Activated effector memory CD4-positive, alpha-beta T cell treated with Interleukin-2 at 50 U/mL for 16 hours (primary cell): ENCODE results near the gene LMNA.

ENCODE experiments used
- DNase-seq: peaks from one replicate; pipeline ENCODE4 v3.0.0-alpha.2; 2020

LMNA gene

GRCh38 chr1:156143765-156144489 is 29.4 kb downstream of the LMNA start:
- no peak for DNase-seq

- no peak for DNase-seq
These were observed 30.2 kb downstream of the LMNA start for GRCh38 chr1:156144742-156145141.

GRCh38 chr1:156145650-156146019 is 31.1 kb downstream of the LMNA start:
- no peak for DNase-seq

- DNase-seq = peak; percentile 15
These were observed 31.7 kb downstream of the LMNA start for GRCh38 chr1:156146020-156146768.

DNA sequence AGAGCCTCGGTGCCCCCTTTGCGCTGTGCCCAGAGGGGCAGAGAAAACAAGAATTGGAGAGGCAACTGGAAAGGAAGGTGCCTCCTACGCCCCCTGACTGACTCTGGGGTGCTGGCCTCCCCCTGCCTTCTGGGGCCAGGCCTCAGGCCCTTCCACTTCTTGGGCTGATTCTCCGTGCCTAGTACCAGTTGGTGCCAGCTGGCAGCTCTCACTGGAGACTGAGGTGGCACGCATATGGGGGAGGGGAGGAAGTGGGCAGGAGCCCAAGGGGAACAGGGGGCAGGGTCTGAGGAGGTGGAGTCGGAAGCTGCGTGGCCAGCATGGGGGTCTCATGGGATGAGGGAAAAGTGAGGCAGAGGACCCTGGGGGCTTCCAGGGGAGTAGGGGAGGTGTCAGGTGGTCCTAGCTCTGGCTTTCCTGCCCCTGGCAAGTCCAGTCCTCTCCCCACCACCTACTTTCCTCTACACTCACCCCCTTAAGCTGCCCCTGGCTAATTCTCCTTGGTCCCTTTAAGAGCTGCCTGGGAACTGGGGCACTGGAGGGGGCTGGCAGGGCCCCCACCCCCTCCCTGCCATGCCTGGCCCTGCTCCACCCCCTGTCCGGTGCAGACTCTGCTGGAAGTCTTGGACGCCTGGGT is 32.4 kb downstream of the LMNA start:
- no peak for DNase-seq

GRCh38 chr1:156148216-156148615 is 33.7 kb downstream of the LMNA start:
- DNase-seq = no peak

DNA sequence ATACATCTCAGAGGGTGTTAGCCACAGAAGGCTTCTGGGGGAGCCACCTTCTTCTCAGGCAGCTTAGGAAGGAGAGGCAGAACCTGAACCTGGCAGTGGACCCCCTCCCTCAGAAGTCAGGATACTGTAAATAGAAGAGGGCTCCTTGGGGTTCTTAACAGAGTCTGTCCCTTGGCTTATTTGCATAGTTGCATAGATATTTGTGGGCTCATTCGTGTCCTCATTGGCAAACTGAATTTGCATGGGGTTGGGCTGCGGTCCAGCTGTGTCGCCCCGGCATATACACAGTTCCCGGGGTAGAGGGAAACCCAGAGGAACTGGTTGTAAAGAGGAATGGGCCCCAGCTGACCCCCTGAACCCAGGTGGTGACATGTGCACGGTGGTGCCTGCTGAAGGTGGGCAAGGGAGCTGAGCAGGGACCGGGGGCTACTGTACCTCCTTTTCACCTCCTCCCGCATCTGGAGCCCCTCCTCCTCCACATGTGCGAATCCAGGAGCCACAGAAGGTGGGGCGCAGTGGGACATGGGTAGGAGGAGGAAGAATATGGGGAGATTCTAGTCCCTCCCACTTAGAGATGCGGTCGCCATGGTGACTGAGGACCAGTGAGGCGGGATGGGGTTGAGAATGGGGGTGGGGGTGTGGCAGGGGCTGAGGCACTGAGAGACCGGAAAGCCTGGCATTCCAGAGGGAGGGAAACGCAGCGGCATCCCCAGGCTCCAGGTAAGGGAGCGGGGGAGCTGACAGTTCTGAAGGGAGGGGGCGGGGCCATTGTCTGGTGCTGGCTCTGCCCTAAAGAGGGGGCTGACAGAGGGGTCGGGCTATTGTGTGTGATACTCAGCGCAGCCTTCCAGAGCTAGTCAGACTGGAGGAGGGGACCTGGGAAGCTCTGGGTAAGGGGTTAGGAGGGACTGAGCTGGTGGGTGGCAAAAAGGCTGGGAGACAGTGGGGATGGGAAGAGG is 35.1 kb downstream of the LMNA start:
- DNase-seq = no peak

DNA sequence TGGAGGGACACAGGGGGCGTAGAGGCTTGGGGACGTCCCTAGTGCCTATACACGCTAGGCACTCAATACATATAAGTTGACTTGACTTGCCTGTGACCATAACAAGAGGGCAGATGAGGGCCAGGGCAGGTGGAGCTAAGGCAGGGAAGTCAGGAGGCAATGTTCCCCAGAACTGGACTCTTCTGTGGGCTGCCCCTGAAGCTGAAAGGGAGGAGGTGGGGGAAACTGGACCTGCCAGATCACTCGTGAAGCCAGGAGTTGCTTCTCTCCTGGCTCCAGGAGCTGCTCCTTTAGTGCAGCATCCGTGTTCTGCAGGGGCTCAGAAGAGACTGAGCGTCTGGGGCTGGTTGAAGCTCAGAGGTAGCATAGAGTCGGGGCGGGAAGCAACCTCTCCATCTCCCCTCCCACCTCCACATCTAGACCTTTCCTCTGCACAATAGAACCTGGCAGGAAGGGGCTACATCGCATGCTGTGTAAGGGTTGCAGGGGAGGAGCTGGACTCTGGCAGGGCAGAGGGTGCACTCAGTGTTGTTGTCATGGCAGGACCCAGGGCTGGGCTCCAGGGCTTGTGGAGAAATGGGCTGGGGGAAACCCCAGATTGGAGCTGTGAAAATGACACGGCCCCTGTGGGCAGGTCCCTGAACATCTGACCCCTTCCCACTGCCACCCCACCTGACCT is 36.0 kb downstream of the LMNA start:
- DNase-seq = no peak

DNA sequence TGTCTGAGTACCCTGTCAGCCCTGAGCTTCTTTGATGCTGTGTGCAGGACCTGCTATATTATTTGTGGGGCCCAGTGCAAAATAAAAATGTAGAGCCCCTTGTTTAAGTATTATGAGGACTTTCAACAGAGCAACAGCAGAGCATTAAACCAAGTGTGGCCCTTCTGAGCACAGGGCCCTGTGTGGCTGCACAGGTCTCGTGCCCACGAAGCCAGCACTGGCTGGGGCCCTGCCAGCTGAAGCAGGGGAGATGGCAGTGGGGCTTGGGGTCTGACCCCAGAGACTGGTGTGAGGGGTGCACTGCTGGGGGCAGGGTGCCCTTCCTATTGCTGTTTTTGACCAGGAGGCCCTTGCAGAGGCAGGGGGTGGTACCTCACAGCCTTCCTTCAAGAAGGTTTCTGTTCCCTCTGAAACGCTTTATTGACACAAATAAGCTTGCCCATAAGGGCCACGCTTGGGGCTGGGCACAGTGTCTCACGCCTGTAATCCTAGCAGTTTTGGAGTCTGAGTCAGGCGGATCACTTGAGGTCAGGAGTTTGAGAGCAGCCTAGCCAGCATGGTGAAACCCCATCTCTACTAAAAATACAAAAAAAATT is 36.7 kb downstream of the LMNA start:
- no peak for DNase-seq

- DNase-seq = no peak
These were observed 38.1 kb downstream of the LMNA start for GRCh38 chr1:156152628-156153027.

DNA sequence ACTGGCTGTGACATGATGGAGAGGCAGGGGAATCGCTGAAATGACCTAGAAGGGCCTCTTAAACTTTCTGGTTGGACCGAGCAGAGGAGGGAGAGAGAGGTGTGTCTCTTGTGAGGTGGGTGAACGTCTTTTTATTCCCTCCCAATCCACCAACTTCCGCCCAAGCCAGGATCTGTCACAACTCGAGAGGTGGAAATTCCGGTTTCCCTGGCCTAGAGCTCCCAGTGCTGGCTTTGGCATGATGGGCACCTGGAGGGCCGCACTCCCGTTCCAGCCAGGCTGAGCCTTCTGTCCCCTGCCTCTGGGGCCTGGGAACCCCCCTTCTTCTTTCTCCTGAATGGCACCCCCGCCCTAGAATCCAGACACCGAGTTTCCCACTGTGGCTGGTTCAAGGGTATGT is 38.9 kb downstream of the LMNA start, which contains the start of gene SEMA4A:
TSS of gene SEMA4A (plus strand) at position 224 of the 400 bp plus-strand sequence. CDS start 994 bp downstream, outside the sequence.
- DNase-seq = no peak

GRCh38 chr1:156154317-156154749 is 39.8 kb downstream of the LMNA start:
- no peak for DNase-seq

- no peak for DNase-seq
These were observed 41.4 kb downstream of the LMNA start for GRCh38 chr1:156155756-156156510.

GRCh38 chr1:156157506-156157905 is 43.0 kb downstream of the LMNA start:
- no peak for DNase-seq

DNA sequence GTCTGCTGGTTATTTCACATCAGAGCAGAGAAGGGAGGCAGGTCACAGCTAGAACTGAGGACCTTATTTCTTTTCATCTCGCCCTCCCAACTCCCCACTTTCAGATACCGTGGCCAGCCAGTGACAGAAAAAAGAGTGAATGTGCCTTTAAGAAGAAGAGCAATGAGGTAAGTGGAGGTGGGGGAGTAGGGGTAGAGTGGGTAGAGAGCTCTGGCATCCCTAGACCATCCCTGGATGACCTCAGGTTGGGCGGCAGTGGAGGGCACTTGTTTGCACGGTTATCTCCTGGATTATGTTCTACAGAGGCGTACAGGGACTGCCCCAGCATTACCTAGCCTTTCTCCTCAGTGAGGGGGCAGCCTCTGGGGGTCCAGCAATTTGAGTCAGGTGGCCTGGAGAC is 43.5 kb downstream of the LMNA start:
- DNase-seq = no peak

- DNase-seq = no peak
These were observed 45.7 kb downstream of the LMNA start for GRCh38 chr1:156160000-156160742.

DNA sequence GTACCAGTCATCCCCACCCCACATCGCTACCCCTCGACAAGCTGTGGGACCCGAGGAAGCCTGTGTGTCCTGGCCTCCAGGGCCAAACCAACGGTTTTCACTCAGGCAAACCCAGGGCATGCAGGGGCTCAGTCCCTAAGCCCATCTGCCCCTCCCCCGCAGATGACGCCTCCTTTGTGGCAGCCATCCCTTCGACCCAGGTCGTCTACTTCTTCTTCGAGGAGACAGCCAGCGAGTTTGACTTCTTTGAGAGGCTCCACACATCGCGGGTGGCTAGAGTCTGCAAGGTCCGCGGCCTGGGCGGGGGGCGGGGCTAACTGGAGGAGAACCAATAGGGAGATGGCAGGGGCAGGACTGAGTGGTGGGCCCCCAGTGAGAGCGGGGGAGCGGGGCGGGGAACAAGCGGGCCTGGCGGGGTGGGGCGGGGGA is 46.2 kb downstream of the LMNA start:
- DNase-seq = peak; percentile 30

- no peak for DNase-seq
These were observed 48.0 kb downstream of the LMNA start for GRCh38 chr1:156162430-156163037.

GRCh38 chr1:156163712-156164111 is 49.2 kb downstream of the LMNA start:
- no peak for DNase-seq
